Measurements from ENCODE around the gene ADGRB3. TPM values are rescaled to one million over a fixed set of nuclear protein-coding genes. Genes with fewer than 3 reads are reported as not detected.
"Not testable (repeated sequence)": the region's sequence is repeated elsewhere in the genome, so short reads cannot be mapped to it uniquely, and the experiment has no call there.

The ADGRB3 gene
- polyA plus RNA-seq, 4 donors = 1.6 to 2.1 TPM; not detected in 2

DNA sequence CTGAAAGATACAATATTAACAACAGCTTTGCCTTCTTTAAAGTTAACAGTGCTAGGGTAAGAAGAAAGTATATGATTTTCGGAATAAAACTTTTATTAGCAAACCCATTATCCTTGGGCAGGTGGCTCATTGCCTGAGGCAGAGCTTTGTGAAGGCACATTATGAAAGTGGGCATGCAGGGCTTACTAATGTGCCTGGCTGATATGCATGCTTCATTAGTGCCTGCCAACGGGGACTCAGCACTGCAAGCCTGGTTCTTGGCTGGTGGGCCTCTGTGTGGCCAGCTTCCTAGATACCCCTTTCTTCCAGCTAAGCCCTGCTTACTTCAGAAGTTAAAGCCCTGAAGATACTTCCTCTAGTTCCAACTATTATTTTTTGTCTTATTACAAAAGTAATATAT lies 481.6 kb downstream of the ADGRB3 start:
- Histone ChIP-seq H3K27me3 (ENCODE audit: control insufficient read depth in 3 of 3, insufficient read depth in 3 of 3, low read length in 3 of 3) (no peaks in the 10 kb centered on the region), H3K4me3 (ENCODE audit: low read depth in 1 of 3, low read length in 3 of 3) (no peak overlapping the region), H3K27ac (ENCODE audit: low read depth in 1 of 3, low read length in 2 of 3) (no peak overlapping the region), H3K36me3 (ENCODE audit: control insufficient read depth in 3 of 3, insufficient read depth in 2 of 3, low read depth in 1 of 3, low read length in 3 of 3) (no peaks in the 10 kb centered on the region), H3K4me1 (ENCODE audit: control insufficient read depth in 3 of 3, insufficient read depth in 2 of 3, low read depth in 1 of 3, low read length in 2 of 3) (no peaks in the 10 kb centered on the region), H3K9me3 (ENCODE audit: control insufficient read depth in 2 of 2, insufficient read depth in 1 of 2, low read depth in 1 of 2, low read length in 1 of 2) (peaks cover 0 to 4% of the 10 kb centered on the region in 2 donors)
- WGBS, 3 donors = 67 to 81% (median 77%) methylated on average over 2 of the region's 2 CpGs
- DNase-seq = no peak
- no peak for FAIRE-seq

DNA sequence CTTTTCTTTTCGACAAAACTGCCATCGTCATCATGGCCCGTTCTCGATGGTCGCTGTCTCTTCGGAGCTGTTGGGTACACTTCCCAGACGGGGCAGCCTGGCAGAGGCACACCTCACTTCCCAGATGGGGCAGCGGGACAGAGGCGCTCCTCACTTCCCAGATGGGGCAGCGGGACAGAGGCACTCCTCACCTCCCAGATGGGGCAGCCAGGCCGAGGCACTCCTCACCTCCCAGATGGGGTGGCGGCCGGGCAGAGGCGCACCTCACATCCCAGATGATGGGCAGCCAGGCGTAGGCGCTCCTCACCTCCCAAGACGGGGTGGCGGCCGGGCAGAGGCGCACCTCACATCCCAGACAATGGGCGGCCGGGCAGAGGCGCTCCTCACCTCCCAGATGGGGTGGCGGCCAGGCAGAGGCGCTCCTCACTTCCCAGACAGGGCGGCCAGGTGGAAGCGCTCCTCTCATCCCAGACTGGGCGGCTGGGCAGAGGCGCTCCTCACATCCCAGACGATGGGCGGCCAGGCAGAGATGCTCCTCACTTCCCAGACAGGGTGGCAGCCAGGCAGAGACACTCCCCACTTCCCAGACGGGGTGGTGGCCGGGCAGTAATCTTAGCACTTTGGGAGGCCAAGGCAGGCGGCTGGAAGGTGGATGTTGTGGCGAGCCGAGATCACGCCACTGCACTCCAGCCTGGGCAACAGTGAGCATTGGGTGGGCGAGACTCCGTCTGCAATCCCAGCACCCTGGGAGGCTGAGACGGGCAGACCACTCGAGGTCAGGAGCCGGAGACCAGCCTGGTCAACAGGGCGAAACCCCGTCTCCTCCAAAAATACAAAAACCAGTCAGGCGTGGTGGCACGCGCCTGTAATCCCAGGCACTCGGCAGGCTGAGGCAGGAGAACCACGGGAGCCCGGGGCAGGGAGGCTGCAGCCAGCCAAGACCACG lies 486.7 kb downstream of the ADGRB3 start:
- H3K4me3 ChIP-seq (ENCODE audit: low read depth in 1 of 3, low read length in 3 of 3); H3K27ac ChIP-seq (ENCODE audit: low read depth in 1 of 3, low read length in 2 of 3); H3K27me3 ChIP-seq (ENCODE audit: control insufficient read depth in 3 of 3, insufficient read depth in 3 of 3, low read length in 3 of 3); DNase-seq; H3K4me1 ChIP-seq (ENCODE audit: control insufficient read depth in 3 of 3, insufficient read depth in 2 of 3, low read depth in 1 of 3, low read length in 2 of 3); H3K36me3 ChIP-seq (ENCODE audit: control insufficient read depth in 3 of 3, insufficient read depth in 2 of 3, low read depth in 1 of 3, low read length in 3 of 3); H3K9me3 ChIP-seq (ENCODE audit: control insufficient read depth in 2 of 2, insufficient read depth in 1 of 2, low read depth in 1 of 2, low read length in 1 of 2); FAIRE-seq: not testable (repeated sequence)
- WGBS, 3 donors = 85 to 92% (median 88%) methylated on average over 42 to 51 of the region's 51 CpGs

DNA sequence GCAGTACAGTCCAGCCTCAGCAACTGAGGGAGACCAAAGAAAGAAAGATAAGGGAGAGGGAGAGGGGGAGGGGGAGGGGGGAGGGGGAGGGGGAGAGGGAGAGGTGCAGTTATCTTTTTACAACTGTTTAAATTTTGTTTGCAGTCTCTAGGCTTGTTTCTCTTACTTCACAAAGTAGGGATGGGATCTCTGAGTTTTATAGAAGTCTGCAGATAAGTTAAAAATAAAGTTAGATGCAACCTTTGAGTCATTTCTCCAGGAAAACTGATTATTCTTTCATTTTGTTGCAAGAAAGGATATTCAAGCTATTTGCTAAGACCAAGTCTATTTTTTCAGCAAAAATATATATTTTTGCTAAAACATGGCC lies 487.3 kb downstream of the ADGRB3 start:
- no peaks in the 10 kb centered on the region for H3K4me1 ChIP-seq (ENCODE audit: control insufficient read depth in 3 of 3, insufficient read depth in 2 of 3, low read depth in 1 of 3, low read length in 2 of 3)

DNA sequence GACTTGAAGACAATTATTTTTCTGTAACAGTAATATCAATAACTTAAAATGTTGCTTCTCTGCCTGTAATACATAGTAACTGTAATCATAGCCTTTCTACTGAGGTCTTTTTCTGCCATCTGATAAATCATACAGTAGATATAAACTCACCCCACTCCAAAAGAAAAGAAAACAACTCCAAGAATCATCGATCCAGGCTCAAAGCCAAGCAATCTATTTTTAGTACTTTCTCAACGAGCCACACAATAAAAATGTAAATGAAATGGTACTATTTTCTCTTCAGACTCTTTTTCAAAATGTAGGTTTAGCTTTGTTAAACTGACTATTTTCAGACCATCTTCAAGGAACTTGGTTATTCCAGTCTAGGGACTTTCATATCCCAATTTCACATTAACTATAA lies 493.3 kb downstream of the ADGRB3 start:
- no peaks in the 10 kb centered on the region for H3K36me3 ChIP-seq (ENCODE audit: control insufficient read depth in 3 of 3, insufficient read depth in 2 of 3, low read depth in 1 of 3, low read length in 3 of 3)
- H3K27me3 ChIP-seq (ENCODE audit: control insufficient read depth in 3 of 3, insufficient read depth in 3 of 3, low read length in 3 of 3) = no peaks in the 10 kb centered on the region
- H3K4me3 ChIP-seq (ENCODE audit: low read depth in 1 of 3, low read length in 3 of 3) = no peak overlapping the region
- no peaks in the 10 kb centered on the region for H3K9me3 ChIP-seq (ENCODE audit: control insufficient read depth in 2 of 2, insufficient read depth in 1 of 2, low read depth in 1 of 2, low read length in 1 of 2)
- 36 to 47% (median 40%) methylated on average over 2 of the region's 2 CpGs for WGBS, 3 donors
- H3K4me1 ChIP-seq (ENCODE audit: control insufficient read depth in 3 of 3, insufficient read depth in 2 of 3, low read depth in 1 of 3, low read length in 2 of 3) = no peaks in the 10 kb centered on the region
- DNase-seq (no peak), FAIRE-seq (no peak)
- no peak overlapping the region for H3K27ac ChIP-seq (ENCODE audit: low read depth in 1 of 3, low read length in 2 of 3)

More for the DNA sequence above, 487.3 kb downstream of the ADGRB3 start:
- FAIRE-seq = no peak
- no peak overlapping the region for H3K27ac ChIP-seq (ENCODE audit: low read depth in 1 of 3, low read length in 2 of 3)
- H3K27me3 ChIP-seq (ENCODE audit: control insufficient read depth in 3 of 3, insufficient read depth in 3 of 3, low read length in 3 of 3) = no peaks in the 10 kb centered on the region
- no peaks in the 10 kb centered on the region for H3K36me3 ChIP-seq (ENCODE audit: control insufficient read depth in 3 of 3, insufficient read depth in 2 of 3, low read depth in 1 of 3, low read length in 3 of 3)
- peaks cover 0 to 4% of the 10 kb centered on the region in 2 donors for H3K9me3 ChIP-seq (ENCODE audit: control insufficient read depth in 2 of 2, insufficient read depth in 1 of 2, low read depth in 1 of 2, low read length in 1 of 2)
- no peak overlapping the region for H3K4me3 ChIP-seq (ENCODE audit: low read depth in 1 of 3, low read length in 3 of 3)
- no peak for DNase-seq

- Histone ChIP-seq H3K27me3 (ENCODE audit: control insufficient read depth in 3 of 3, insufficient read depth in 3 of 3, low read length in 3 of 3) (no peaks in the 10 kb centered on the region), H3K9me3 (ENCODE audit: control insufficient read depth in 2 of 2, insufficient read depth in 1 of 2, low read depth in 1 of 2, low read length in 1 of 2) (no peaks in the 10 kb centered on the region), H3K36me3 (ENCODE audit: control insufficient read depth in 3 of 3, insufficient read depth in 2 of 3, low read depth in 1 of 3, low read length in 3 of 3) (no peaks in the 10 kb centered on the region), H3K27ac (ENCODE audit: low read depth in 1 of 3, low read length in 2 of 3) (no peak overlapping the region), H3K4me1 (ENCODE audit: control insufficient read depth in 3 of 3, insufficient read depth in 2 of 3, low read depth in 1 of 3, low read length in 2 of 3) (no peaks in the 10 kb centered on the region), H3K4me3 (ENCODE audit: low read depth in 1 of 3, low read length in 3 of 3) (no peak overlapping the region)
- FAIRE-seq = no peak
- 63 to 79% (median 63%) methylated on average over 1 of the region's 1 CpG for WGBS, 3 donors
- no peak for DNase-seq
These were observed 494.0 kb downstream of the ADGRB3 start for GRCh38 chr6:69129046-69129445.

- no peak for FAIRE-seq
- Histone ChIP-seq H3K4me3 (ENCODE audit: low read depth in 1 of 3, low read length in 3 of 3) (no peak overlapping the region), H3K27me3 (ENCODE audit: control insufficient read depth in 3 of 3, insufficient read depth in 3 of 3, low read length in 3 of 3) (no peaks in the 10 kb centered on the region), H3K9me3 (ENCODE audit: control insufficient read depth in 2 of 2, insufficient read depth in 1 of 2, low read depth in 1 of 2, low read length in 1 of 2) (no peaks in the 10 kb centered on the region), H3K4me1 (ENCODE audit: control insufficient read depth in 3 of 3, insufficient read depth in 2 of 3, low read depth in 1 of 3, low read length in 2 of 3) (no peaks in the 10 kb centered on the region), H3K36me3 (ENCODE audit: control insufficient read depth in 3 of 3, insufficient read depth in 2 of 3, low read depth in 1 of 3, low read length in 3 of 3) (no peaks in the 10 kb centered on the region), H3K27ac (ENCODE audit: low read depth in 1 of 3, low read length in 2 of 3) (no peak overlapping the region)
- no peak for DNase-seq
- WGBS, 3 donors = 39 to 65% (median 55%) methylated on average over 1 of the region's 1 CpG
These were observed 500.8 kb downstream of the ADGRB3 start for GRCh38 chr6:69135927-69136326.

DNA sequence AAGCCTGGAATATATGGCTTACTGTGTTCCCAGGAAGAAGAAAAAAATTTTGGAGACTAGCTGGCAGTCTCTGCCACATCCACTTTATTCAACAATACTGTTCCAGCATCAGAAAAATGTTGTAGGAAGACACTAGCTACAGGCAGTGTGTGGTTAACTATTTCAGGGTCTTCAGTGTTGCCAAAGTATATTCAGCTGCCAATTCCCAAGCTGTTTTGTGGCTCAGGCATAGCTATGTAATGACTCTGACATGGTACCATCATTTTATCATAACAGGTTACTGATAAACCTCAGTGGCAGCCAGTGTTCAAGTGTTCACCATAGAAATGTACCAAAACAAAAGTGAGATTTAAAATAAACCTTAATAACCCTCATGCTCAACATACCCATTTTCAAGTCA lies 503.1 kb downstream of the ADGRB3 start:
- Histone ChIP-seq H3K4me1 (ENCODE audit: control insufficient read depth in 3 of 3, insufficient read depth in 2 of 3, low read depth in 1 of 3, low read length in 2 of 3) (no peaks in the 10 kb centered on the region), H3K4me3 (ENCODE audit: low read depth in 1 of 3, low read length in 3 of 3) (no peak overlapping the region), H3K27me3 (ENCODE audit: control insufficient read depth in 3 of 3, insufficient read depth in 3 of 3, low read length in 3 of 3) (no peaks in the 10 kb centered on the region), H3K36me3 (ENCODE audit: control insufficient read depth in 3 of 3, insufficient read depth in 2 of 3, low read depth in 1 of 3, low read length in 3 of 3) (no peaks in the 10 kb centered on the region), H3K9me3 (ENCODE audit: control insufficient read depth in 2 of 2, insufficient read depth in 1 of 2, low read depth in 1 of 2, low read length in 1 of 2) (no peaks in the 10 kb centered on the region), H3K27ac (ENCODE audit: low read depth in 1 of 3, low read length in 2 of 3) (no peak overlapping the region)
- DNase-seq (no peak), FAIRE-seq (no peak)

DNA sequence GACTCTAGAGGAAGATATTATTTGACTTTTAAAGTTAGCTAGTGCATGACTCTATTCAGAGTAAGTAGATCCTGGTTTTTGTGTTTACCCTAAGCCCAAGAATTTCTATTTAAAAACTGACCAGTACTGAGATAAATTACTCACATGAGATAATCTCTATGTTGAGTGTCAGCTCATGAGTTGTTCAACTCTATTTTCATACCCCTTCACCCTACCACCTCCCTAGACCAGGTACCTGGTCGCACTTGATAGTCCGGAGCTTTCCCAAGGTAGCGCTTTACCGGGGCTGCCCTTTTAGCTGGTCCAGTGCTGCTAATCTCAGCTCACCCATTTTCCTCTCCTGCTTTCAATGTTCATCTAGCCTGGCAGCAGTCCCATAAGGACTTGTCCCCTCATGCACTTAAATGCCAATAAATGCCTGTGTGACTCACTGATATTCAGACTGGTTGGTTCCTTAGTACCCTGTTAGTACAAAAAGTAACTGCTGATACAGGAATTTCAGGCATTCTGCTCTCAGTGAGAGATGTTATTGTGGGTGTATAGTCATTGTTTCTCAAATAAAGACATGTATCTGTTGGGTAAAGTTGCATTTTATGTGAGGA lies 503.9 kb downstream of the ADGRB3 start:
- no peaks in the 10 kb centered on the region for H3K9me3 ChIP-seq (ENCODE audit: control insufficient read depth in 2 of 2, insufficient read depth in 1 of 2, low read depth in 1 of 2, low read length in 1 of 2)
- H3K27me3 ChIP-seq (ENCODE audit: control insufficient read depth in 3 of 3, insufficient read depth in 3 of 3, low read length in 3 of 3) = no peaks in the 10 kb centered on the region
- H3K36me3 ChIP-seq (ENCODE audit: control insufficient read depth in 3 of 3, insufficient read depth in 2 of 3, low read depth in 1 of 3, low read length in 3 of 3) = no peaks in the 10 kb centered on the region
- no peaks in the 10 kb centered on the region for H3K4me1 ChIP-seq (ENCODE audit: control insufficient read depth in 3 of 3, insufficient read depth in 2 of 3, low read depth in 1 of 3, low read length in 2 of 3)
- no peak overlapping the region for H3K27ac ChIP-seq (ENCODE audit: low read depth in 1 of 3, low read length in 2 of 3)
- no peak overlapping the region for H3K4me3 ChIP-seq (ENCODE audit: low read depth in 1 of 3, low read length in 3 of 3)
- 91 to 96% (median 95%) methylated on average over 4 of the region's 4 CpGs for WGBS, 3 donors
- DNase-seq (no peak), FAIRE-seq (no peak)

All from small intestine (tissue), 7 donors.